HG03066 (cell line): ENCODE data around the gene ELOVL2.

Source experiments
- ATAC-seq: cut with Tn5 transposase; IDR thresholded peaks from one replicate; pipeline ENCODE4 v1.9.1; 2021; ENCODE audit warnings: low read depth; ENCODE audit not compliant: unreplicated experiment

Gene ELOVL2

GRCh38 chr6:11058406-11058805 is 14.3 kb upstream of the ELOVL2 start:
- no peak for ATAC-seq

GRCh38 chr6:11056871-11057270 is 12.8 kb upstream of the ELOVL2 start:
- no peak for ATAC-seq

- no peak for ATAC-seq
These were observed 11.1 kb upstream of the ELOVL2 start for GRCh38 chr6:11055127-11055627.

- ATAC-seq, result no peak
These were observed 10.6 kb upstream of the ELOVL2 start for GRCh38 chr6:11054722-11055121.

- no peak for ATAC-seq
These were observed 9.2 kb upstream of the ELOVL2 start for GRCh38 chr6:11053307-11053706.

GRCh38 chr6:11050731-11051130 is 6.6 kb upstream of the ELOVL2 start:
- no peak for ATAC-seq

GRCh38 chr6:11044712-11045167 is 635 bp upstream of the ELOVL2 start:
- ATAC-seq, result no peak

GRCh38 chr6:11043378-11043960 is 636 bp downstream of the ELOVL2 start:
- ATAC-seq, result no peak

GRCh38 chr6:11042750-11043377 is 1.2 kb downstream of the ELOVL2 start:
- no peak for ATAC-seq

GRCh38 chr6:11042025-11042749 is 1.9 kb downstream of the ELOVL2 start:
- no peak for ATAC-seq

- no peak for ATAC-seq
These were observed 4.0 kb downstream of the ELOVL2 start for GRCh38 chr6:11040134-11040533.

- ATAC-seq, result no peak
These were observed 5.1 kb downstream of the ELOVL2 start for GRCh38 chr6:11039040-11039439.

- ATAC-seq, result no peak
These were observed 7.1 kb downstream of the ELOVL2 start for GRCh38 chr6:11036977-11037430.

GRCh38 chr6:11036351-11036740 is 7.8 kb downstream of the ELOVL2 start:
- ATAC-seq, result no peak

- ATAC-seq, result no peak
These were observed 8.3 kb downstream of the ELOVL2 start for GRCh38 chr6:11035616-11036350.

GRCh38 chr6:11033825-11034224 is 10.3 kb downstream of the ELOVL2 start:
- ATAC-seq, result no peak

- no peak for ATAC-seq
These were observed 13.2 kb downstream of the ELOVL2 start for GRCh38 chr6:11030904-11031303.

GRCh38 chr6:11028959-11029358 is 15.1 kb downstream of the ELOVL2 start:
- no peak for ATAC-seq

GRCh38 chr6:11027565-11028110 is 16.5 kb downstream of the ELOVL2 start:
- ATAC-seq, result no peak

- peak; percentile 87 for ATAC-seq
These were observed 18.0 kb downstream of the ELOVL2 start for GRCh38 chr6:11025921-11026635.
